Spleen (tissue), 13 donors: ENCODE results near the gene ABCD3. TPM values are rescaled to one million over a fixed set of nuclear protein-coding genes. Genes with fewer than 3 reads are reported as not detected.
"Not testable (repeated sequence)": the region's sequence is repeated elsewhere in the genome, so short reads cannot be mapped to it uniquely, and the experiment has no call there.

Source experiments
- DNase-seq: peaks from one replicate; pipeline ENCODE4 v3.0.0-alpha.2; 2020
- H3K27ac ChIP-seq, 8 donors: fragments of 200-600 bp; sonication (generic) in 7 of 8; 1 replicate in 4 of 8; 2 replicates in 4 of 8; pipeline versions ENCODE4 v1.5.0 to v1.8.0; 2016 to 2021; ENCODE audit warnings: inconsistent platforms in 4 of 8, mild to moderate bottlenecking in 4 of 8, moderate library complexity in 1 of 8
- H3K27me3 ChIP-seq, 7 donors: fragments of 200-600 bp; sonication (generic) in 6 of 7; replicated peaks in 1 of 7; 1 replicate in 4 of 7; 2 replicates in 3 of 7; pipeline versions ENCODE4 v1.5.0 to v1.8.0; 2016 to 2021; ENCODE audit warnings: inconsistent platforms in 3 of 7, mild to moderate bottlenecking in 1 of 7
- H3K36me3 ChIP-seq, 6 donors: fragments of 200-600 bp; sonication (generic) in 5 of 6; 1 replicate in 4 of 6; 2 replicates in 2 of 6; pipeline versions ENCODE4 v1.5.0 to v1.8.0; 2016 to 2021; ENCODE audit warnings: inconsistent platforms in 2 of 6
- H3K4me1 ChIP-seq, 6 donors: fragments of 200-600 bp; sonication (generic) in 5 of 6; 1 replicate in 3 of 6; 2 replicates in 3 of 6; pipeline versions ENCODE4 v1.5.0 to v1.8.0; 2016 to 2021; ENCODE audit warnings: inconsistent platforms in 3 of 6
- H3K4me3 ChIP-seq, 8 donors: fragments of 200-600 bp; sonication (generic) in 7 of 8; 1 replicate in 4 of 8; 2 replicates in 4 of 8; pipeline versions ENCODE4 v1.5.0 to v1.8.0; 2016 to 2021; ENCODE audit warnings: inconsistent platforms in 4 of 8, mild to moderate bottlenecking in 4 of 8, moderate library complexity in 2 of 8
- H3K9me3 ChIP-seq, 8 donors: fragments of 200-600 bp; sonication (generic) in 7 of 8; 1 replicate in 4 of 8; 2 replicates in 4 of 8; pipeline versions ENCODE4 v1.5.0 to v1.8.0; 2016 to 2021; ENCODE audit warnings: inconsistent platforms in 4 of 8
- POLR2A ChIP-seq, 3 donors: fragments of 450-650 bp; IDR thresholded peaks; one replicate each; pipeline ENCODE4 v1.5.1; 2017; ENCODE audit warnings: antibody characterized with exemption in 3 of 3, mild to moderate bottlenecking in 1 of 3
- POLR2AphosphoS5 ChIP-seq, 3 donors: sonication (generic); formaldehyde crosslinking; IDR thresholded peaks; one replicate each; pipeline ENCODE4 v1.5.1; 2017; ENCODE audit warnings: antibody characterized with exemption in 3 of 3
- WGBS, 5 donors: extraction: QIAGEN DNeasy Blood & Tissue Kit in 3 of 5; methylation state at CpG; one replicate each; pipeline versions ENCODE4 v1.1.5 to v1.1.7; 2013 to 2018; 5-methylcytosine and 5-hydroxymethylcytosine counted together
- intact Hi-C: fragments of 100-400 bp; cut with DNase I; formaldehyde crosslinking; loops from one replicate; pipeline ENCODE4 v1.15.0; 2023; ENCODE audit warnings: low total_unique reads
- long read RNA-seq, 2 donors: transcript quantifications; one replicate each; lab custom pipeline, GENCODE V29; 2026
- polyA plus RNA-seq, 3 donors: library from polyadenylated mRNA; stranded (reverse); fragments of 200-250 nt; gene quantifications; one replicate each; pipeline ENCODE4 v1.2.1, GENCODE V29; 2013
- total RNA-seq, 7 donors: library from RNA; depleted of rRNA in 3 of 7; stranded (reverse); fragments of >200 nt in 3 of 7; fragmentation: NEBNext Ultra II Directional in 4 of 7; extraction: Animal tissue kit (Norgen Biotek cat#: 25700) in 4 of 7; gene quantifications; one replicate each; pipeline versions ENCODE4 v1.1.0 to v1.2.1, GENCODE V29; 2016 to 2021
- TF ChIP-seq, protein P1 (sequence below), 11 experiments: fragments of 200-600 bp in 7 of 11; fragments of 450-650 bp in 4 of 11; sonication (generic) in 4 of 11; IDR thresholded peaks in 8 of 11; conservative IDR thresholded peaks in 3 of 11; 1 replicate in 7 of 11; 2 replicates in 4 of 11; pipeline versions ENCODE4 v1.4.0 to v1.8.0; 2016 to 2021; ENCODE audit warnings: antibody characterized with exemption in 11 of 11, inconsistent platforms in 4 of 11, mild to moderate bottlenecking in 1 of 11
- donor health status: healthy with polysubstance abuse.
- donor health status: DM: no; HTN: no; CAD: no; lungs with moderate emphysema.
- donor health status: DM: no; HTN: no; CAD: no.
- donor health status: Bipolar disorder and iron deficiency.
- donor health status: healthy.
- donor health status: DM: no; HTN: no; CAD: no.
- donor health status: DM: yes; HTN: yes; CAD: no.

The ABCD3 gene
- total RNA-seq = 10 to 100 TPM; 17.4 to 30.8 (median 22.4) TPM
- 1 to 10 TPM; 9.1 to 9.6 (median 9.3) TPM for polyA plus RNA-seq
- long read RNA-seq, donor 1, partial matches to known transcripts = 7 of 10 reads
- long read RNA-seq, donor 1, other reads (novel, unspliced or antisense) = 0 of 10 reads
- long read RNA-seq, donor 2, transcript ABCD3-202 (23 exons, 3,538 nt) = major isoform, 5 of 5 reads
- long read RNA-seq, donor 2, partial matches to known transcripts = 0 of 5 reads
- long read RNA-seq, donor 2, other reads (novel, unspliced or antisense) = 0 of 5 reads

DNA sequence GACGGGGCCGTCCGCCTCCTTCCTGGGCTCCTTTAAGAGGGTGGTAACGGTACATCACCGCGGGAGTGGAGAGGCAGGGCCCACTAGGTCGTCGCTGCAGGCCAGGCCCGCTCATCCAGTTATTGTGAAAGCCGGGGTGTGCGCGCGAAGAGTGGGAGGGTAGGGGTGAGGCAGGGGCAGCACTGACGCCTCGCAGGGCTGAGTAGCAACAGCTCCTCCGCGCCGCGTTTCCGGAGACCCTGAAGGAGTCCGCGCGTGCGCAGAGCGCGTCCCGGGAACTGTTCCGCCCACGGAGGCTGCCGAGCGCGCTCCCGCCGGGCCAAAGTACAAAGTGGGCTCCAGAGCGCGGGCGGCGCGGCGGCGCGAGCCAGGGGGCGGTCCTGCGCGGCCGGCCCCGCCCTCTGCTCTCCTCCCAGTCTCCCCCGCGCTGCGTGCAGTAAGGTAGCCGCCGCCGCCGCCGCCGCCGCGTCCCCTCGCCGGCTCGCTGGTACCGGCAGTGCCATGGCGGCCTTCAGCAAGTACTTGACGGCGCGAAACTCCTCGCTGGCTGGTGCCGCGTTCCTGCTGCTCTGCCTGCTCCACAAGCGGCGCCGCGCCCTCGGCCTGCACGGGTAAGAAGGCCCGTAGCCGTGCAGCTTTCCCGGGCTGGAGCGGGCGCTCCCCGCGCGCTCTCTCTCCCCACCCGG is at the start of gene ABCD3:
Gene ABCD3 (plus strand): TSS at position 412 of the 686 bp plus-strand sequence. CDS start 90 bp downstream, at position 502.
- intact Hi-C loops = no loop called here
- peak; percentile 99 for DNase-seq
- Histone ChIP-seq H3K27ac (peak within 1 kb of the TSS; percentile 84 to 91 (median 88)), H3K4me1 (peaks cover 4 to 53% (median 32%) of the 10 kb centered on the region in 6 donors), H3K4me3 (peak within 1 kb of the TSS; percentile 53 to 94 (median 79)), H3K36me3 (no peaks in the 10 kb centered on the region), H3K27me3 (no peaks in the 10 kb centered on the region), H3K9me3 (no peaks in the 10 kb centered on the region)
- WGBS, 5 donors = 0 to 1% (median 0%) methylated on average over 38 to 84 of the region's 84 CpGs
- TF ChIP-seq POLR2AphosphoS5 (IDR thresholded peaks at IDR 0.05) (peak; percentile 90 to 96 (median 94)), POLR2A (IDR thresholded peaks at IDR 0.05) (peak in 1 of 3 donors; percentile 87)
- TF ChIP-seq, protein P1, sequence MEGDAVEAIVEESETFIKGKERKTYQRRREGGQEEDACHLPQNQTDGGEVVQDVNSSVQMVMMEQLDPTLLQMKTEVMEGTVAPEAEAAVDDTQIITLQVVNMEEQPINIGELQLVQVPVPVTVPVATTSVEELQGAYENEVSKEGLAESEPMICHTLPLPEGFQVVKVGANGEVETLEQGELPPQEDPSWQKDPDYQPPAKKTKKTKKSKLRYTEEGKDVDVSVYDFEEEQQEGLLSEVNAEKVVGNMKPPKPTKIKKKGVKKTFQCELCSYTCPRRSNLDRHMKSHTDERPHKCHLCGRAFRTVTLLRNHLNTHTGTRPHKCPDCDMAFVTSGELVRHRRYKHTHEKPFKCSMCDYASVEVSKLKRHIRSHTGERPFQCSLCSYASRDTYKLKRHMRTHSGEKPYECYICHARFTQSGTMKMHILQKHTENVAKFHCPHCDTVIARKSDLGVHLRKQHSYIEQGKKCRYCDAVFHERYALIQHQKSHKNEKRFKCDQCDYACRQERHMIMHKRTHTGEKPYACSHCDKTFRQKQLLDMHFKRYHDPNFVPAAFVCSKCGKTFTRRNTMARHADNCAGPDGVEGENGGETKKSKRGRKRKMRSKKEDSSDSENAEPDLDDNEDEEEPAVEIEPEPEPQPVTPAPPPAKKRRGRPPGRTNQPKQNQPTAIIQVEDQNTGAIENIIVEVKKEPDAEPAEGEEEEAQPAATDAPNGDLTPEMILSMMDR (IDR thresholded peaks at IDR 0.05 in 8 of 11, conservative IDR thresholded peaks at IDR 0.05 in 3 of 11) = peak in 2 of 11 experiments; percentile 29 to 31

DNA sequence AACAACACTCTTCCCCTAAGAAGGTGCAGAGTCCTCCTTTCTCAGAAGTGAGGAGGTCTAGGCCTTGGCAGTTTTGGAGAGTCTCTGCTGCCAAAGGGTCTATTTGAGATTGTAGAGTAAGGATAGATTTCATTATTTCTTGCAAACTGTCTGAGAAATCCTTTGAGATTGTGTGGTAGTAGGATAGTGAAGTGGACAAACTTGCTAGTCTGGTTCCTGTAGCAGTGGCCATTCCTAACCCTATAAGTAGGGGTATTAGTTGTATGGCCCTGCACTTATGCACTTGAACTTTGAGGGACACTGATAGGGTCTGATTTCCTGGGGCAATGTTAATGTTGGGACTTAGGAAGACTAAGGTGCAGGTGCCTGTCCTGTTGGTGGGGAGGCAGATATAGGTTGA is 45.4 kb upstream of the ABCD3 start:
- intact Hi-C loops, H3K4me1 ChIP-seq, H3K4me3 ChIP-seq, H3K27me3 ChIP-seq, DNase-seq, H3K27ac ChIP-seq, H3K36me3 ChIP-seq: not testable (repeated sequence)
- H3K9me3 ChIP-seq = peaks cover 0 to 21% (median 6%) of the 10 kb centered on the region in 8 donors

DNA sequence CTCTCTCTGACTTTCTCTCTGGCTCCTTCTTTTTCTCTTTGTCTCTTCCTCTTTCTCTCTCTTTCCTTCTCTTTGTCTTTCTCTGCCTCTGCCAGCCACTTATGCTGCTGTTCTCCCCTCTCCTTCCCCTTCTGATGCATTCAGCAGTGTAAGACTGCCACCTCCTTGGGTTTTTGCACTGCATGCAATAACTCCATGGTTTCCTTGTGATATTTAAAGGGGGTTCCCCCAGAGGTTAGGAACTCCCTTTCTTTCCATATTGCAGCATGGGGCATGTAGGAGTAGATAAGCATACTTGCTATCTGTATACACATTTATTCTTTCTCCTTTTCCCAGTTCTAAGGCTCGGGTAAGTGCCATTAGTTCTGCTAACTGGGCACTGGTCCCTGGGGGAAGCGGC is 44.9 kb upstream of the ABCD3 start:
- WGBS, 5 donors = 14 to 72% (median 50%) methylated on average over 2 of the region's 2 CpGs
- DNase-seq, H3K27ac ChIP-seq, H3K27me3 ChIP-seq, H3K4me1 ChIP-seq, H3K36me3 ChIP-seq, H3K4me3 ChIP-seq, intact Hi-C loops: not testable (repeated sequence)
- H3K9me3 ChIP-seq = peaks cover 0 to 21% (median 6%) of the 10 kb centered on the region in 8 donors

DNA sequence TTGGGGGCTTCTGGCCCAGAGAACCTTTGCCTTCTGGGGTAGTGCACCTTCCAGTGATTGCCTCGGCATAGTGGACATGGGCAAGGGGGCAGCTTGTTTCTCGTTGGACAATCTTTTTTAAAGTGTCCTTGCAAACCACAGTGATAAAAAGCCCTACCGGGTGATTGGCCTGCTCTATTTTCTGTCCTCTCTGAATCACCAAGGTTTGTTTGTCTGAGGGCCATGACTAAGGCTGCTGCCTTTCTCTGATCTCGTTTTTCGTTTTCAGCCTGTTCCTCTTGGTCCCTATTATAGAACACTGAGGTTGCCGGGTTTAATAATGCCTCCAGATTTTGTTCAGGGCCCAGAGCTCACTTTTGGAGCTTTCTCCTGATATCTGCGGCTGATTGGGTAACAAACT is 42.5 kb upstream of the ABCD3 start:
- H3K27me3 ChIP-seq, H3K4me1 ChIP-seq, H3K27ac ChIP-seq, H3K4me3 ChIP-seq, intact Hi-C loops, DNase-seq, H3K36me3 ChIP-seq: not testable (repeated sequence)
- H3K9me3 ChIP-seq = peaks cover 0 to 10% (median 0%) of the 10 kb centered on the region in 8 donors
- 76 to 92% (median 83%) methylated on average over 7 of the region's 7 CpGs for WGBS, 5 donors

DNA sequence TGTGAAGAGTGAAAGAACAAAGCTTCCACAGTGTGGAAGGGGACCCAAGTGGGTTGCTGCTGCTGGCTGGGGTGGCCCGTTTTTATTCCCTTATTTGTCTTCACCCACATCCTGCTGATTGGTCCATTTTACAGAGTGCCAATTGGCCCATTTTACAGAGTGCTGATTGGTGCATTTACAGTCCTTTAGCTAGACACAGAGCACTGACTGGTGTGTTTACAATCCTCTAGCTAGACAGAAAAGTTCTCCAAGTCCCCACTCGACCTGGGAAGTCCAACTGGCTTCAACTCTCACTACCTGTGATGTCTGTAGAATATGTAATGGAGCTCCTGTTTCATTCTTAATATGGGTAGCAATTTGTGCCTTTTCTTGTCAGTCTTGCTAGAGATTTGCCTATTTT is 39.7 kb upstream of the ABCD3 start:
- H3K4me1 ChIP-seq, intact Hi-C loops, H3K27ac ChIP-seq, H3K27me3 ChIP-seq, H3K9me3 ChIP-seq, H3K36me3 ChIP-seq, H3K4me3 ChIP-seq, DNase-seq: not testable (repeated sequence)
- WGBS, 5 donors = 56 to 74% (median 67%) methylated on average over 2 of the region's 2 CpGs

DNA sequence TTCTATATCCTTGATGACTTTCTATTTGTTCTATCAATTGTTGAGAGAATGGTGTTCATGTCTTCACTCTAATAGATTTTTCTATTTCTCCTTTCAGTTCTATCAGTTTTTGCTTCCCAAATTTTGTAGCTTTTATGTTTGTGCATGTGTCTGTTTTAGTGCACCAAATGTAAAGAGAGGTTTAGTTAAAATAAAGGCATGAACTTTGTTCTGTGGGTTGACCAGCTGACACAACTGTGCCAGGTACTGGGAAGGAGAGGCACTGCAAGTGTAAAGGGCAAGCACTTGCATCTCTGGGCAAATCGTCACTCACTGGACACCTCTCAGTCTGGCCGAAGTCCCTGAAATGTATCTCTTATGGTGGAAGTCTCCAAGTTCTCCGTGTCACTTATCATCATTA is 38.6 kb upstream of the ABCD3 start:
- H3K4me3 ChIP-seq = no peak overlapping the region
- DNase-seq = no peak
- H3K4me1 ChIP-seq = peaks cover 0 to 3% (median 2%) of the 10 kb centered on the region in 6 donors
- no peak overlapping the region for H3K27ac ChIP-seq
- no peaks in the 10 kb centered on the region for H3K9me3 ChIP-seq
- TF ChIP-seq, protein P1 (IDR thresholded peaks at IDR 0.05 in 8 of 11, conservative IDR thresholded peaks at IDR 0.05 in 3 of 11) = no peak
- no peak for TF ChIP-seq POLR2A (IDR thresholded peaks at IDR 0.05)
- no peak for TF ChIP-seq POLR2AphosphoS5 (IDR thresholded peaks at IDR 0.05)
- intact Hi-C loops = no loop called here
- WGBS, 5 donors = 90 to 97% (median 92%) methylated on average over 3 of the region's 3 CpGs
- no peaks in the 10 kb centered on the region for H3K27me3 ChIP-seq
- no peaks in the 10 kb centered on the region for H3K36me3 ChIP-seq
